Right ventricle myocardium superior (tissue), 1 donor: ENCODE measurements around the gene MARK1. TPM values are rescaled to one million over a fixed set of nuclear protein-coding genes. Genes with fewer than 3 reads are reported as not detected.

Experiments
- ATAC-seq: fragments of 200-7000 bp; cut with Tn5 transposase; one replicate; pipeline ENCODE4 v1.9.1; 2020; ENCODE audit warnings: mild to moderate bottlenecking; ENCODE audit not compliant: poor library complexity
- DNase-seq: peaks from one replicate; pipeline ENCODE4 v3.0.0-alpha.2; 2020
- intact Hi-C: fragments of 100-400 bp; cut with DNase I; formaldehyde crosslinking; loops from one replicate; pipeline ENCODE4 v1.11.2; 2022
- long read RNA-seq: library from polyadenylated mRNA; unstranded; transcript quantifications from one replicate; pipeline ENCODE4 v2.0.0, GENCODE V29; 2021
- total RNA-seq: library from RNA; stranded (reverse); fragmentation: NEBNext Ultra II Directional; extraction: Animal tissue kit (Norgen Biotek cat#: 25700); gene quantifications from one replicate; pipeline ENCODE4 v1.2.1, GENCODE V29; 2021
- donor health status: DM: no; HTN: yes; CAD: no; lungs with severe emphysema.

MARK1 gene
- total RNA-seq, result 13.7 TPM
- long read RNA-seq, transcript MARK1-201 (18 exons, 2,946 nt), result major isoform, 10 of 21 reads
- long read RNA-seq, partial matches to known transcripts, result 9 of 21 reads
- long read RNA-seq, other reads (novel, unspliced or antisense), result 2 of 21 reads

DNA sequence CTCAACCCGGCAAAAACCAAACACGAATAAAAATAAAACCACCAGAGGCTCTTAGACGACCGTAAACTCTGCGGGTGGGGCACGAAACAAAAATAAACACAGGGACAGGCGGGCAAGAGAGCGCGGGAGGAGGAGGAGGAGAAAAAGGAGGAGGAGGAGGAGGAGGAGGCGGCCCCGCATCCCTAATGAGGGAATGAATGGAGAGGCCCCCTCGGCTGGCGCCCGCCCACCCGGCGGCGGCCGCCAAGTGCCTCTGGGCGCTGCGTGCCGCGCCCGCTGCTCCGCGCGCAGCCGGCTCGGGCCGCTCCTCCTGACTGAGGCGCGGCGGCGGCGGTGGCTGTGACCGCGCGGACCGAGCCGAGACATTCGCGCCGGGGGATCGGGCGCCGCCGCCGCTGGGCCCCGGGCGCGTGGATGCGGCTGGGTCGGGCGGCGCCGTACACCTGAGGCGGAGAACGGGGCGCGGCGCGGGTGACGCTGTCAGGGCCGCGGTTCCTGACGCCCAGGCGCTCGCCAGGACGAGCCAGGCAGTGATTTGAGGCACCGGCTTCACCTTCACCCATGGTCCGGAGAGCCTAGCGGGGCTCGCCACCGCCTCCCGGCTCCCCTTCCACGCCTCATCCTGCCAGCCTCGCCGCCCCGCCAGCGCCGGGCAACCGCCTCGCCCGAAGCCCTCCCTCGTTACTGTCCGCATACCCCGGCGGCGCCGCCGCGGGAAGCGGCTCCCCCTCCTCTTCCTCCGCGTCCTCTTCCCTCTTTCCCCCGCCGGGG lies at the start of gene MARK1:
Gene MARK1 (plus strand): TSS at position 229 of the 771 bp plus-strand sequence. CDS start 687 bp downstream, outside the sequence.
- peak; percentile 91 for ATAC-seq
- peak; percentile 89 for DNase-seq
- intact Hi-C loops, result loop anchor here (10.0 kb wide), 1 partner anchor 233 kb away; no protein-coding TSS in a partner anchor

DNA sequence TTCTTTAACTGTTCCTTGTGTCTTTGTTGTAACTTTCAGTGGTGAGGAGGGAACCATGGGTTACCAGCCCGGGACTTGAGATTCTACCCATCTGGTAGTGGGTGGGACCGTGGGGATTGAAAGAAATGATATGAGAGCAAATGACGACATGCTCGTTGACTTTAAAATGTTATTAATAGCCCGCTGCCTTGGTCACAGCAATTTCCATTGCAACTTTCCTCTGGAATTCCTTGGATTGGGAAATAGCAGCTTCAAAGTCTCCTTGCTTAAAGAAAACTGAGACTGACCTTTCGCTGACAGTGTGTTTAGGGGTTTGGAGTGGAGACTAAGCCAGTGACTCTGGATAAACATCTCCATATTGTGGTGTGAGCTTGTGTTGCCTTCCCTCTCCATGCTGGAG lies 44.2 kb upstream of the MARK1 start:
- no peak for DNase-seq
- intact Hi-C loops, result no loop called here
- peak; percentile 60 for ATAC-seq

DNA sequence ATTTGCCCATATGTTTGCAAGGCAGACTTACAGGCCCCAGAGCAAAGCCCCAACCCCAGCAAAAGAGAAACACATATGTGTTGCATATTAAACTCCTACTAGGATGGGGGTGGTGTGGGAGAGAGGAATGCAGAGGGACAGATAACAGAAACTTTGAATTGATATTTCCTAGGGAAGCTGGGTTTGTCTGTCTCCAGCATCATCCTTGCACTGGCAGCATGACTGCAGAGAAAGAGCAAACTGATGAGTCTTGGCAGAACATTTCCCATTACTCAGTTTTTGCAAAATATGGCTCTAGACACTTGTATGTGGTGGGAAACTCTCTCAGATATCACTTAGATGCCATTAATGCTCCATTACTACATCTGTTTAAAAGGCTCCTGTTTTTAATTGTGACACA lies 43.8 kb upstream of the MARK1 start:
- DNase-seq (no peak), ATAC-seq (peak; percentile 22)
- intact Hi-C loops, result no loop called here

DNA sequence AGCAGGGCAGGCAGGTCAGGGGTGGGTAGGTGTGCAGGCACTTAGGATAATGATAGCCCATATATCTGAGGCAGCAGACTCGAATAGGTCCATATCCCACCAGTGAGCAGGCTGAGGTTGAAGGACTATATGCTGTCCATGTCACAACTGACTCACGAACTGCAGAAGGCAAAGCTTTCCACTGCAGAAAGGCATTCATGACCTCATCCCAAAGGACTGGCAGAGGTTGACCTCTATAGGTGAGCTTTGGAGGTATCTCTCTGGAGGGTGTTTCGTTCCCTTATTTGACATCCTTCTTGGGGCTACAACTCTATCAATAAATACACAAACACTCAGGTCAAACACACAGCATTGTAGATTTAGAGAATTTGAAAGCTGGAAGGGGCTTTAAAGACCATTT lies 42.8 kb upstream of the MARK1 start:
- intact Hi-C loops, result no loop called here
- ATAC-seq (no peak), DNase-seq (no peak)

DNA sequence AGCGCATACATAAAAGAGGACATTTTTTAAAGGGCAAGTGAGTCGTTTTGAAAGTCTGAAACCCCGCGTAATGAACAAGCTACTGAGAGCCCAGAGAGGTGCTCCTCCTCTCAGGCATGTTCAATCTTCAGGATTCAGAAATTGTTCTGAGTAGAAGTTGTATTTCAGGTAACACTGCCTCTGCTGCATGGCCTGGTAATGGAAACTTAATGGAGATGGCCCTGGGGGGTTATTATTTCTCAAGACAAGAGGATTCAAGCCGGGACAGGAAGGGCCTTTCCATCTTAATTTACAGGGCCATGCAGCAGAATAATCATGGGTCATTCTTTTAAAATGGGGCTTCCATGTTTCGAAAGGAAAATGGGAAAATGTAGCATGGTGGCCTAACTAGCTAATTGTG lies 42.1 kb upstream of the MARK1 start:
- intact Hi-C loops, result no loop called here
- DNase-seq (no peak), ATAC-seq (no peak)

DNA sequence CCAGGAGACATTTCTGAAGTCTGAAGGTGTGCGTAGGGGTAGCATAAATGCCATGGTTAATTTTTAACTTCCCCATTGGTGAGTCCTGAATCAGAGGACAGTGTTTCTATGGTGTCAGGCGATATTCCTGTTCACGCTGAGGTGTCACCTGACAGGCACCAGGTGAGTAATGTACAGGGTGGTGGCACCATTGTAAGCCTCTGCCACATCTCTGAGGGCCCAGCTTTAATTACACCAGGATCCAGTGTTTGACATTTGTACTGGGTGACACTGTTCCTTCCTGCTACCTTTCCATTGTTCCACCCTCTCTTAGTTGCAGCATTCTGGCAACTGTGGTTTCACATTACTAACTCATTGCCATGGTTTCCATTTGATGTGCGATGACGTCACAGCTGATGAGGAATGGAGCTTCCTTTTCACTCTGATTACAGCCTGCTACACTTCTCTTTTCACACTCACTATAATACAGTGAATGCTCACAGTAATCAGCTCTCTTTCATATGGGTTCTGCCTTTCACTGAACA lies 40.6 kb upstream of the MARK1 start:
- ATAC-seq (no peak), DNase-seq (no peak)
- intact Hi-C loops, result no loop called here

GRCh38 chr1:220491891-220492290 lies 36.0 kb upstream of the MARK1 start:
- intact Hi-C loops, result no loop called here
- no peak for DNase-seq
- ATAC-seq, result no peak

DNA sequence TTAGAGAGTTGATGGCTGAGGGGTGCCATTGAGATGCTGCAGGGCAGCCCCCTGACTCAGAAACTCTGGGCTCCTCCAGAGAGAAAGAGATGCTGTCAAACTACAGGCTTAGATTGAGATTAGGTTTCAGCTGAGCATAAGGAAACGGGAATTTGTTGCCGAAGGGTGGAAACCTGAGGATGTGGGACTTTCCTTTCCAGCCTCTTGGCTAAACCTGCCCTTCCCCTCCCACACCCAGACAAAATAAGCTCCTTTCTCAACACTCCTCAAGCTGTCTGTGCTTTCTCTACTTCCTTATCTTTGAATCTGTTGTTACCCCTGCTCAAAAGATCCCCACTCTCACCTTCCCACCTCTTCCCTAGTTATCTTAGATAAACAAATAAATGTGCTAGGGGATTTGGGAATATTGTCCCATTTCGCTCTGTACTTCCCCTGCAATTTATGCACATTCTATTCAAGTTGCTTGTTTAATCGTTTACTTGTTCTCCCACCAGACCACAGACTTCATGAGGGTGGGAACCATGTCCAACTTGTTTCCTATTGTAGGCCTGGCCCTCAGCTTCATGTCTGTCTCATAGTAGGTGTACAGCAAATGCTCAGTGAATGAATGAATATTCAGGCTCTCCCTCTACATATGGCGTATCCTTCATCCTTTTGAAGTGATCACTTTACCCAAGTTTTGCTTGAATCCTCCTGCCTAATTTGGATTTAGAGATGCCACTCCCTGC lies 30.6 kb upstream of the MARK1 start:
- DNase-seq, result no peak
- no peak for ATAC-seq
- intact Hi-C loops, result no loop called here

GRCh38 chr1:220498188-220498587 lies 29.7 kb upstream of the MARK1 start:
- ATAC-seq (no peak), DNase-seq (no peak)
- intact Hi-C loops, result no loop called here

- DNase-seq (no peak), ATAC-seq (no peak)
- intact Hi-C loops, result no loop called here
Measured at GRCh38 chr1:220500372-220500771, 27.6 kb upstream of the MARK1 start.

GRCh38 chr1:220504329-220504728 lies 23.6 kb upstream of the MARK1 start:
- ATAC-seq (no peak), DNase-seq (no peak)
- intact Hi-C loops, result no loop called here

DNA sequence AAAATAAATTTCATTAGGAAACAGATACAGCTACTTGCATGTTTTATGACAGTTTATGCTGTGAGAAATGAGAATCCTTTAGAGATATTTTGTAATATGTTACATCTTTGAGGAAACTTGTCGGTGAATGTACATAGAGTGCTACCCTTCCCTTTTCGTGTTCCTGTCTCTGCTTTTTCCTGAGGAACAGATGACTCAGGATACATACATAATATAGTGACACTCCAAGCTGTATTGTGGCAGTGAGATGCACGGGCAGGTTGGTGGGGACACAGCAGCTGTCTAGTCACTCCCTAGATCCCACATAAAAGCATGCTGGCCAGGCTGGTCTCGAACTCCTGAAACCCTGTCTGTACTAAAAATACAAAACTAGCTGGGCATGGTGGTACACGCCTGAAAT lies 20.9 kb upstream of the MARK1 start:
- ATAC-seq (no peak), DNase-seq (no peak)
- intact Hi-C loops, result no loop called here

- no peak for DNase-seq
- intact Hi-C loops, result no loop called here
- no peak for ATAC-seq
Measured at GRCh38 chr1:220511179-220511578, 16.8 kb upstream of the MARK1 start.

DNA sequence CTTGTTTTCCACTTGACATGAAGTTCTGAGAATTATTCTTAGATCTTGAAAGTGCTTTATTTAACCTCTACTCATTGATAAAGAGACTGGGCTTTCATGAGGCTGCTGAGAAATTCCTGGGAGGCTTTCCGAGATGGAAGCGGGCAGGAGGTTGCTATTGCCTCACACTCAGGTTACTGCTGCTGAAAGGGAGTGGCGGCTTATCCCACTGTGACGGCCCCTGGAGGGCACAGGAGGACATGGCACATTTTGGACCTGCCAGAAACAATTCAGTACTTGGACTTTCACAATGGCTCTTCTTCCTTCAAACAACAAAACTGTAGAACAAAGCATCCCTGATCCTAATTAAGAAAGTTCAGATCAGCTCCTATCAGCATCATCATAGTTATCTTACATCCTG lies 16.2 kb upstream of the MARK1 start:
- DNase-seq (no peak), ATAC-seq (peak; percentile 81)
- intact Hi-C loops, result no loop called here

DNA sequence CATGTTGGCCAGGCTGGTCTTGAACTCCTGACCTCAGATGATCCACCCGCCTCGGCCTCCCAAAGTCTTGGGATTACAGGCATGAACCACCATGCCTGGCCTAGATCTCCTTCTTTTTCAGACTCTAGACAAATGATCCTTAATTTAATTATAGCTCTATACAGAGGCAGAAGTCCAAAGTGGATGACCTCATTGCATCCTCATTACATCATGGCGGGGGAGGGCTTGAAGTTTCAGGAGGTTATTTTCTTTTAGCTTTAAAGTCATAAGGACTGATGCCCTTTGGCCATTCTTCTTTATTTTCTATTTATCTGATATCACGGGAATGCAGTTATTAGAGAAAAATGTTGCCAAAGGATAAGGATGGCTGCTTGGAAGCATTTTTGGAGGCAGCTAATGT lies 14.1 kb upstream of the MARK1 start:
- no peak for ATAC-seq
- DNase-seq, result no peak
- intact Hi-C loops, result no loop called here

- DNase-seq (no peak), ATAC-seq (no peak)
- intact Hi-C loops, result no loop called here
Measured at GRCh38 chr1:220514256-220514655, 13.7 kb upstream of the MARK1 start.

DNA sequence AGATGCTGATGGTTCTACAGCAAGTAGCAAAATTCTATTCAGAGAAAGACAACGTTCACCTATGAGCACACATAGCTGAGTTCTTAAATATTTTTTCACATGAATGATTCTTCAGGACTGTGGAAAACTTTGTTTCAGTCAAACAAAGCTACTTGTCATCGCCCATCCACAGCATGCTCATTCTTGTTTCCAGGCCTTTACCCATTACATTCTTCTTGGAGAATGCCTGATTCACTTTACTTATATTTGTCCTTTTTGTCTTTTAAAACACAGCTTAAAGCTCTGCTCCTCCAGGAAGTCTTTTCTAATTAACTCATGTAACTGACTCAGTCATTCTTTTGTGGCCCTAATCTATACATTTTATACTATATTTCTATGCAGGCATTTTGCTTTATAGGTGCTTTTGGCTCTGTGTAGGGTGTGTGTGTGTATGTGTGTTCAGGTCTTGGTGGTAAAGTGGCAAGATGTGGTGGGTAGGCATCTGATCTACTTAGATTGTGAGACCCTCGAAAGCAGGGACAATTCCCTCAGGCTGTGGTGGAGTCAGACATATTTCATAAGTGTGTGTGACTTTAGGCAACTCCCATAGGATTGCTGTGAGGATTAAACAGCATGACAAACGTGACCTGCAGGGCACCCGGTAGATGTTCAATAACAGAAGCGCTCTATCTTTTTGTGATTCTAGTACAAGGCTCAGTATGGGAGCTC lies 11.8 kb upstream of the MARK1 start:
- ATAC-seq, result no peak
- DNase-seq, result no peak
- intact Hi-C loops, result no loop called here

- ATAC-seq (no peak), DNase-seq (no peak)
- intact Hi-C loops, result no loop called here
Measured at GRCh38 chr1:220516722-220517042, 11.3 kb upstream of the MARK1 start.

- no peak for DNase-seq
- no peak for ATAC-seq
- intact Hi-C loops, result loop anchor here (10.0 kb wide), 1 partner anchor 227 kb away; no protein-coding TSS in a partner anchor
Measured at GRCh38 chr1:220521778-220522177, 6.2 kb upstream of the MARK1 start.
